Measurements from ENCODE around the gene PCBD1. TPM values are rescaled to one million over a fixed set of nuclear protein-coding genes. Genes with fewer than 3 reads are reported as not detected.
"Not testable (repeated sequence)": the region's sequence is repeated elsewhere in the genome, so short reads cannot be mapped to it uniquely, and the experiment has no call there.

The PCBD1 gene
- total RNA-seq, 1 experiment from 2014 or later = 163 TPM

GRCh38 chr10:70921285-70921684 is 32.9 kb upstream of the PCBD1 start:
- TF ChIP-seq CBX3 (IDR thresholded peaks at IDR 0.05; ENCODE audit: low read depth) = no peak
- TF ChIP-seq ZBTB33 (IDR thresholded peaks at IDR 0.05; ENCODE audit: extremely low read depth, insufficient replicate concordance, low read length) = no peak
- TF ChIP-seq ZNF274 (IDR thresholded peaks at IDR 0.05; ENCODE audit: low read depth, low read length) = no peak
- no peak for TF ChIP-seq POLR2A (IDR thresholded peaks at IDR 0.05; ENCODE audit: borderline replicate concordance, extremely low read depth, insufficient read depth, insufficient read length)
- no peak for TF ChIP-seq SIN3A (IDR thresholded peaks at IDR 0.05; ENCODE audit: low read depth)
- no peak for TF ChIP-seq YY1 (IDR thresholded peaks at IDR 0.05; ENCODE audit: extremely low read depth, insufficient replicate concordance, low read depth, low read length)
- no peak for TF ChIP-seq EGR1 (IDR thresholded peaks at IDR 0.05; ENCODE audit: low read depth)
- no peaks in the 10 kb centered on the region for H3K9me3 ChIP-seq (ENCODE audit: control insufficient read depth in 1 of 2, insufficient read depth in 1 of 2, low read depth in 1 of 2, low read length in 2 of 2)
- no TSS peak for BruUV-seq (replicated peaks)
- H2AFZ ChIP-seq (ENCODE audit: low read depth, low read length, poor library complexity, severe bottlenecking) = no peak overlapping the region
- H3K4me1 ChIP-seq (ENCODE audit: control insufficient read depth in 1 of 2, insufficient read depth in 2 of 2, low read length in 2 of 2) = peaks cover 15 to 16% of the 10 kb centered on the region in 2 experiments; a peak in 3 of 4 replicates
- DNase-seq (ENCODE audit: low read depth, low spot score) (no peak), ATAC-seq (no peak)
- H3K9ac ChIP-seq (ENCODE audit: low read length) = no peak overlapping the region
- H3K27ac ChIP-seq (ENCODE audit: low read depth, low read length) = no peak overlapping the region
- POLR2A ChIA-PET = no interaction called here
- no peaks in the 10 kb centered on the region for H3K9me2 ChIP-seq (ENCODE audit: insufficient read depth)
- intact Hi-C loops (cut with micrococcal nuclease) = no loop called here
- RAD21 ChIA-PET (ENCODE audit: low non-redundant PET in 1 of 2, low total read pairs in 2 of 2, uncharacterized antibody in 2 of 2, unreplicated experiment in 2 of 2) = no interaction called here
- no peak overlapping the region for H3K4me2 ChIP-seq (ENCODE audit: low read length)
- CTCF ChIA-PET = interaction anchor here (0.9 to 1.1 kb wide), 3 partner anchors 16 to 287 kb away, joined by 3 read pairs; no protein-coding TSS in a partner anchor
- no peaks in the 10 kb centered on the region for H3K27me3 ChIP-seq (ENCODE audit: insufficient read depth, low read length)
- no peaks in the 10 kb centered on the region for H4K20me1 ChIP-seq (ENCODE audit: insufficient read depth)
- no peaks in the 10 kb centered on the region for H3K36me3 ChIP-seq (ENCODE audit: control insufficient read depth in 1 of 2, insufficient read depth in 2 of 2, low read length in 2 of 2)
- no peaks in the 10 kb centered on the region for H3K79me2 ChIP-seq (ENCODE audit: insufficient read depth, low read length)
- H3K4me3 ChIP-seq (replicated peaks in 1 of 2; ENCODE audit: low read depth in 1 of 2, low read length in 2 of 2) = no peak overlapping the region

- ATAC-seq (peak; percentile 43), DNase-seq (ENCODE audit: low read depth, low spot score) (no peak)
- ChIA-PET CTCF (no interaction called here), RAD21 (ENCODE audit: low non-redundant PET in 1 of 2, low total read pairs in 2 of 2, uncharacterized antibody in 2 of 2, unreplicated experiment in 2 of 2) (interaction anchor here in 1 of 2 experiments (0.9 kb wide), 1 partner anchor 288 kb away, joined by 3 read pairs; no protein-coding TSS in a partner anchor), POLR2A (no interaction called here)
- H3K27me3 ChIP-seq (ENCODE audit: insufficient read depth, low read length) = peaks cover 4% of the 10 kb centered on the region; the same call in 1 of the 2 replicates
- no peak overlapping the region for H3K9ac ChIP-seq (ENCODE audit: low read length)
- H3K4me2 ChIP-seq (ENCODE audit: low read length) = peak overlapping the region; percentile 21; the same call in 1 of the 2 replicates
- H3K27ac ChIP-seq (ENCODE audit: low read depth, low read length) = no peak overlapping the region
- H3K9me2 ChIP-seq (ENCODE audit: insufficient read depth) = no peaks in the 10 kb centered on the region
- peak overlapping the region; percentile 35 for H2AFZ ChIP-seq (ENCODE audit: low read depth, low read length, poor library complexity, severe bottlenecking)
- intact Hi-C loops (cut with micrococcal nuclease) = no loop called here
- TF ChIP-seq JUND (IDR thresholded peaks at IDR 0.05) = no peak
- TF ChIP-seq RAD21 (IDR thresholded peaks at IDR 0.05; ENCODE audit: low read depth) = peak; percentile 27; the same call in 1 of the 2 replicates
- no peak overlapping the region for H3K4me3 ChIP-seq (replicated peaks in 1 of 2; ENCODE audit: low read depth in 1 of 2, low read length in 2 of 2)
- H3K36me3 ChIP-seq (ENCODE audit: control insufficient read depth in 1 of 2, insufficient read depth in 2 of 2, low read length in 2 of 2) = no peaks in the 10 kb centered on the region
- no peaks in the 10 kb centered on the region for H3K9me3 ChIP-seq (ENCODE audit: control insufficient read depth in 1 of 2, insufficient read depth in 1 of 2, low read depth in 1 of 2, low read length in 2 of 2)
- no peaks in the 10 kb centered on the region for H4K20me1 ChIP-seq (ENCODE audit: insufficient read depth)
- no peaks in the 10 kb centered on the region for H3K79me2 ChIP-seq (ENCODE audit: insufficient read depth, low read length)
- no TSS peak for BruUV-seq (replicated peaks)
- H3K4me1 ChIP-seq (ENCODE audit: control insufficient read depth in 1 of 2, insufficient read depth in 2 of 2, low read length in 2 of 2) = peaks cover 13 to 15% of the 10 kb centered on the region in 2 experiments; a peak in 3 of 4 replicates
Observed at GRCh38 chr10:70920519-70920918, 32.2 kb upstream of the PCBD1 start.

GRCh38 chr10:70919906-70920305 is 31.5 kb upstream of the PCBD1 start:
- intact Hi-C loops (cut with micrococcal nuclease); ATAC-seq; H3K9me2 ChIP-seq (ENCODE audit: insufficient read depth); H3K36me3 ChIP-seq (ENCODE audit: control insufficient read depth in 1 of 2, insufficient read depth in 2 of 2, low read length in 2 of 2); H4K20me1 ChIP-seq (ENCODE audit: insufficient read depth); CTCF ChIA-PET; H3K27ac ChIP-seq (ENCODE audit: low read depth, low read length); H3K4me3 ChIP-seq (replicated peaks in 1 of 2; ENCODE audit: low read depth in 1 of 2, low read length in 2 of 2); H3K79me2 ChIP-seq (ENCODE audit: insufficient read depth, low read length); H3K9ac ChIP-seq (ENCODE audit: low read length); H3K9me3 ChIP-seq (ENCODE audit: control insufficient read depth in 1 of 2, insufficient read depth in 1 of 2, low read depth in 1 of 2, low read length in 2 of 2); H2AFZ ChIP-seq (ENCODE audit: low read depth, low read length, poor library complexity, severe bottlenecking); POLR2A ChIA-PET; DNase-seq (ENCODE audit: low read depth, low spot score); BruUV-seq (replicated peaks); H3K27me3 ChIP-seq (ENCODE audit: insufficient read depth, low read length); H3K4me2 ChIP-seq (ENCODE audit: low read length): not testable (repeated sequence)
- RAD21 ChIA-PET (ENCODE audit: low non-redundant PET in 1 of 2, low total read pairs in 2 of 2, uncharacterized antibody in 2 of 2, unreplicated experiment in 2 of 2) = interaction anchor here in 1 of 2 experiments (0.9 kb wide), 1 partner anchor 289 kb away, joined by 3 read pairs; no protein-coding TSS in a partner anchor
- peaks cover 13 to 15% of the 10 kb centered on the region in 2 experiments; a peak in 3 of 4 replicates for H3K4me1 ChIP-seq (ENCODE audit: control insufficient read depth in 1 of 2, insufficient read depth in 2 of 2, low read length in 2 of 2)
